Gastrocnemius medialis (tissue), 4 donors: ENCODE measurements around the gene ASAP2. TPM values are rescaled to one million over a fixed set of nuclear protein-coding genes. Genes with fewer than 3 reads are reported as not detected.

ENCODE experiments used
- ATAC-seq, 2 donors: fragments of 150-250 bp; one replicate each; pipeline ENCODE4 v1.9.1; 2016
- DNase-seq, 2 donors: peaks; one replicate each; pipeline ENCODE4 v3.0.0-alpha.2; 2019
- H3K27ac ChIP-seq, 4 donors: fragments of 200-600 bp; sonication (generic); 1 replicate in 1 of 4; 2 replicates in 3 of 4; pipeline ENCODE4 v1.5.1; 2016 to 2018; ENCODE audit warnings: mild to moderate bottlenecking in 2 of 4, moderate library complexity in 1 of 4
- H3K27me3 ChIP-seq, 3 donors: fragments of 200-600 bp; sonication (generic) in 2 of 3; 1 replicate in 1 of 3; 2 replicates in 2 of 3; pipeline versions ENCODE4 v1.5.1 to v1.6.0; 2016 to 2019; ENCODE audit warnings: mild to moderate bottlenecking in 1 of 3, moderate library complexity in 1 of 3
- H3K36me3 ChIP-seq, 2 donors: fragments of 200-600 bp; sonication (generic) in 1 of 2; one replicate each; pipeline ENCODE4 v1.5.1; 2017 to 2018
- H3K4me1 ChIP-seq, 2 donors: fragments of 200-600 bp; sonication (generic) in 1 of 2; one replicate each; pipeline ENCODE4 v1.5.1; 2016 to 2017; ENCODE audit warnings: mild to moderate bottlenecking in 2 of 2
- H3K4me3 ChIP-seq, 4 donors: fragments of 200-600 bp; sonication (generic) in 3 of 4; 1 replicate in 1 of 4; 2 replicates in 3 of 4; pipeline ENCODE4 v1.5.1; 2016 to 2019; ENCODE audit warnings: mild to moderate bottlenecking in 2 of 4
- H3K9me3 ChIP-seq, 3 donors: fragments of 200-600 bp; sonication (generic) in 2 of 3; 1 replicate in 1 of 3; 2 replicates in 2 of 3; pipeline ENCODE4 v1.5.1; 2016 to 2019
- CTCF ChIP-seq, 5 experiments: fragments of 450-650 bp in 3 of 5; fragments of 200-600 bp in 2 of 5; sonication (generic) in 2 of 5; IDR thresholded peaks in 4 of 5; conservative IDR thresholded peaks in 1 of 5; 1 replicate in 4 of 5; 2 replicates in 1 of 5; pipeline ENCODE4 v1.5.1; 2016 to 2019; ENCODE audit warnings: antibody characterized with exemption in 5 of 5, mild to moderate bottlenecking in 3 of 5, moderate library complexity in 3 of 5
- POLR2A ChIP-seq, 2 donors: fragments of 450-650 bp; IDR thresholded peaks; one replicate each; pipeline ENCODE4 v1.6.1; 2017; ENCODE audit warnings: antibody characterized with exemption in 2 of 2, mild to moderate bottlenecking in 2 of 2, moderate library complexity in 2 of 2
- in situ Hi-C, 4 donors: fragments of 200-750 bp; cut with MboI; loops; one replicate each; pipeline versions ENCODE4 v1.15.0 to v1.8.0; 2017; ENCODE audit warnings: low sequenced_read_pairs in 4 of 4
- intact Hi-C: fragments of 100-400 bp; cut with DNase I; formaldehyde crosslinking; loops from one replicate; pipeline ENCODE4 v1.15.1; 2023; ENCODE audit warnings: low total_unique reads
- total RNA-seq, 4 donors: library from RNA; depleted of rRNA; stranded (reverse); fragments of >200 nt; gene quantifications; one replicate each; pipeline versions ENCODE4 v1.1.0 to v1.2.3, GENCODE V29; 2016

Gene ASAP2
- total RNA-seq, 4 donors from 2014 or later = 1.9 to 4.0 (median 3.4) TPM

GRCh38 chr2:9355270-9355669 is 148.7 kb downstream of the ASAP2 start:
- no peaks in the 10 kb centered on the region for H3K9me3 ChIP-seq
- TF ChIP-seq CTCF (IDR thresholded peaks at IDR 0.05 in 4 of 5, conservative IDR thresholded peaks at IDR 0.05 in 1 of 5) = no peak
- TF ChIP-seq POLR2A (IDR thresholded peaks at IDR 0.05) = no peak
- peaks cover 0 to 13% of the 10 kb centered on the region in 2 donors for H3K36me3 ChIP-seq
- H3K27me3 ChIP-seq = no peaks in the 10 kb centered on the region
- in situ Hi-C loops (no loop called here), intact Hi-C loops (no loop called here)
- H3K4me1 ChIP-seq = no peaks in the 10 kb centered on the region
- no peak overlapping the region for H3K27ac ChIP-seq
- DNase-seq (no peak), ATAC-seq (no peak)
- no peak overlapping the region for H3K4me3 ChIP-seq

GRCh38 chr2:9355716-9356115 is 149.1 kb downstream of the ASAP2 start:
- no peak for DNase-seq
- H3K36me3 ChIP-seq = peaks cover 0 to 13% of the 10 kb centered on the region in 2 donors
- no peak for ATAC-seq
- H3K27me3 ChIP-seq = no peaks in the 10 kb centered on the region
- no peaks in the 10 kb centered on the region for H3K9me3 ChIP-seq
- intact Hi-C loops = no loop called here
- TF ChIP-seq CTCF (IDR thresholded peaks at IDR 0.05 in 4 of 5, conservative IDR thresholded peaks at IDR 0.05 in 1 of 5) = no peak
- TF ChIP-seq POLR2A (IDR thresholded peaks at IDR 0.05) = no peak
- H3K27ac ChIP-seq = no peak overlapping the region
- no peaks in the 10 kb centered on the region for H3K4me1 ChIP-seq
- in situ Hi-C loops = no loop called here
- no peak overlapping the region for H3K4me3 ChIP-seq

GRCh38 chr2:9356261-9356660 is 149.6 kb downstream of the ASAP2 start:
- in situ Hi-C loops = no loop called here

GRCh38 chr2:9358846-9359245 is 152.2 kb downstream of the ASAP2 start:
- Histone ChIP-seq H3K27ac (no peak overlapping the region), H3K9me3 (no peaks in the 10 kb centered on the region), H3K4me1 (no peaks in the 10 kb centered on the region), H3K27me3 (no peaks in the 10 kb centered on the region), H3K4me3 (no peak overlapping the region), H3K36me3 (peaks cover 0 to 13% of the 10 kb centered on the region in 2 donors)
- intact Hi-C loops = no loop called here
- ATAC-seq (no peak), DNase-seq (no peak)
- in situ Hi-C loops = no loop called here
- TF ChIP-seq POLR2A (IDR thresholded peaks at IDR 0.05) (no peak), CTCF (IDR thresholded peaks at IDR 0.05 in 4 of 5, conservative IDR thresholded peaks at IDR 0.05 in 1 of 5) (no peak)

More at GRCh38 chr2:9356261-9356660, 149.6 kb downstream of the ASAP2 start:
- Histone ChIP-seq H3K27ac (no peak overlapping the region), H3K36me3 (peaks cover 0 to 13% of the 10 kb centered on the region in 2 donors), H3K27me3 (no peaks in the 10 kb centered on the region), H3K4me3 (no peak overlapping the region), H3K4me1 (no peaks in the 10 kb centered on the region), H3K9me3 (no peaks in the 10 kb centered on the region)
- intact Hi-C loops = no loop called here
- TF ChIP-seq POLR2A (IDR thresholded peaks at IDR 0.05) = no peak
- no peak for ATAC-seq
- no peak for DNase-seq

GRCh38 chr2:9359463-9359862 is 152.9 kb downstream of the ASAP2 start:
- Histone ChIP-seq H3K4me3 (no peak overlapping the region), H3K4me1 (no peaks in the 10 kb centered on the region), H3K9me3 (no peaks in the 10 kb centered on the region), H3K27ac (no peak overlapping the region), H3K36me3 (peaks cover 0 to 13% of the 10 kb centered on the region in 2 donors), H3K27me3 (no peaks in the 10 kb centered on the region)
- in situ Hi-C loops (no loop called here), intact Hi-C loops (no loop called here)
- no peak for DNase-seq
- ATAC-seq = no peak
- TF ChIP-seq CTCF (IDR thresholded peaks at IDR 0.05 in 4 of 5, conservative IDR thresholded peaks at IDR 0.05 in 1 of 5) (no peak), POLR2A (IDR thresholded peaks at IDR 0.05) (no peak)
